ENCODE measurements around the gene TRPT1.
A peak's percentile ranks its signal among the peaks of the same experiment; 100 is the strongest.

TRPT1 gene

DNA sequence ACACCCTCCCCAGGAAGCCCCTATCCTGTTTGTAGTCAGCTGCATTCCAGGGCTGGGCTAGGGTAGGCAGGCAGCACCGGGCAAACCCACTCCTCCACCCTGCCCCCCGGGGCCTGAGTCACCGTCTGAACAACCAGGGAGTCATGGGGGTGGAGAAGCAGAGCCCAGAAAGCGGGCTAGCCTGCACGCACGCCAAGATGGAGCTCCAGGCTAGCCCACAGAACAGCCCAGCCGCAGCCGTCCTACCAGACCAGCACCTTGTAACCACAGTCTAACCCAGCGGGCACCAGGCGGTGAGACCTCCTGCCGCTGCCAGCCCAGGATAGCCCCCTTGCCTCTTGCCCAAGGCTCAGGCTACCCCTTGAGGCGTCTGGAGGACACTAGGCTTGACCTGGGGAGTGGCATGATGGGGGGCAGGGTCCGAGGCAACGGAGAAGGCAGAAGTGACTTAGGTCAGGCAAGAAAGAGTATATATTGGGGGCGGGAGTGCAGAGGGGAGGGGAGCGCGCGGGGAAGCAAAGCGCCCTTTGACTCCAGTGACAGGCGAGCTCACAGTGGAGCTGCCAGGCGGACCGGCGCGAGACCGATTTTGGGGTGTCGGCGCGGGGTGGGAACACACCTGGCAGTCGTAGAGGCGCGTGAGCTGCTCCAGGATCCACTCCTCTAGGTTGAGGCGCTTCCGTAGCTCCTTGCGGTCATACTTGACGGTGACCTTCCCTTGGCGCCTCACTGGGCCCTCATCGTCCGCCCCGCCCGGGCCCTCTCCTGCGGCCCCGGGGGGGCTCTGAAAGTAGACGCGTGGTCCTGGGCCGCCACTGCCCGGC is 20.0 kb upstream of the TRPT1 start (continued):
- TF ChIP-seq ZNF544 (tag by site-specific recombination; IDR thresholded peaks at IDR 0.05), result no peak
- TF ChIP-seq, protein P1, sequence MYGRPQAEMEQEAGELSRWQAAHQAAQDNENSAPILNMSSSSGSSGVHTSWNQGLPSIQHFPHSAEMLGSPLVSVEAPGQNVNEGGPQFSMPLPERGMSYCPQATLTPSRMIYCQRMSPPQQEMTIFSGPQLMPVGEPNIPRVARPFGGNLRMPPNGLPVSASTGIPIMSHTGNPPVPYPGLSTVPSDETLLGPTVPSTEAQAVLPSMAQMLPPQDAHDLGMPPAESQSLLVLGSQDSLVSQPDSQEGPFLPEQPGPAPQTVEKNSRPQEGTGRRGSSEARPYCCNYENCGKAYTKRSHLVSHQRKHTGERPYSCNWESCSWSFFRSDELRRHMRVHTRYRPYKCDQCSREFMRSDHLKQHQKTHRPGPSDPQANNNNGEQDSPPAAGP (tag by site-specific recombination; IDR thresholded peaks at IDR 0.05), result peak; percentile 85
- no peak for TF ChIP-seq ZNF175 (tag by site-specific recombination; IDR thresholded peaks at IDR 0.05)
- TF ChIP-seq, protein P2, sequence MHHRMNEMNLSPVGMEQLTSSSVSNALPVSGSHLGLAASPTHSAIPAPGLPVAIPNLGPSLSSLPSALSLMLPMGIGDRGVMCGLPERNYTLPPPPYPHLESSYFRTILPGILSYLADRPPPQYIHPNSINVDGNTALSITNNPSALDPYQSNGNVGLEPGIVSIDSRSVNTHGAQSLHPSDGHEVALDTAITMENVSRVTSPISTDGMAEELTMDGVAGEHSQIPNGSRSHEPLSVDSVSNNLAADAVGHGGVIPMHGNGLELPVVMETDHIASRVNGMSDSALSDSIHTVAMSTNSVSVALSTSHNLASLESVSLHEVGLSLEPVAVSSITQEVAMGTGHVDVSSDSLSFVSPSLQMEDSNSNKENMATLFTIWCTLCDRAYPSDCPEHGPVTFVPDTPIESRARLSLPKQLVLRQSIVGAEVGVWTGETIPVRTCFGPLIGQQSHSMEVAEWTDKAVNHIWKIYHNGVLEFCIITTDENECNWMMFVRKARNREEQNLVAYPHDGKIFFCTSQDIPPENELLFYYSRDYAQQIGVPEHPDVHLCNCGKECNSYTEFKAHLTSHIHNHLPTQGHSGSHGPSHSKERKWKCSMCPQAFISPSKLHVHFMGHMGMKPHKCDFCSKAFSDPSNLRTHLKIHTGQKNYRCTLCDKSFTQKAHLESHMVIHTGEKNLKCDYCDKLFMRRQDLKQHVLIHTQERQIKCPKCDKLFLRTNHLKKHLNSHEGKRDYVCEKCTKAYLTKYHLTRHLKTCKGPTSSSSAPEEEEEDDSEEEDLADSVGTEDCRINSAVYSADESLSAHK (tag by site-specific recombination; IDR thresholded peaks at IDR 0.05), result no peak
- TF ChIP-seq, protein P3, sequence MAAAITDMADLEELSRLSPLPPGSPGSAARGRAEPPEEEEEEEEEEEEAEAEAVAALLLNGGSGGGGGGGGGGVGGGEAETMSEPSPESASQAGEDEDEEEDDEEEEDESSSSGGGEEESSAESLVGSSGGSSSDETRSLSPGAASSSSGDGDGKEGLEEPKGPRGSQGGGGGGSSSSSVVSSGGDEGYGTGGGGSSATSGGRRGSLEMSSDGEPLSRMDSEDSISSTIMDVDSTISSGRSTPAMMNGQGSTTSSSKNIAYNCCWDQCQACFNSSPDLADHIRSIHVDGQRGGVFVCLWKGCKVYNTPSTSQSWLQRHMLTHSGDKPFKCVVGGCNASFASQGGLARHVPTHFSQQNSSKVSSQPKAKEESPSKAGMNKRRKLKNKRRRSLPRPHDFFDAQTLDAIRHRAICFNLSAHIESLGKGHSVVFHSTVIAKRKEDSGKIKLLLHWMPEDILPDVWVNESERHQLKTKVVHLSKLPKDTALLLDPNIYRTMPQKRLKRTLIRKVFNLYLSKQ (tag by site-specific recombination; IDR thresholded peaks at IDR 0.05; ENCODE audit: borderline replicate concordance), result no peak
- peak; percentile 65 for TF ChIP-seq KLF9 (tag by site-specific recombination; IDR thresholded peaks at IDR 0.05; ENCODE audit: low read depth)

DNA sequence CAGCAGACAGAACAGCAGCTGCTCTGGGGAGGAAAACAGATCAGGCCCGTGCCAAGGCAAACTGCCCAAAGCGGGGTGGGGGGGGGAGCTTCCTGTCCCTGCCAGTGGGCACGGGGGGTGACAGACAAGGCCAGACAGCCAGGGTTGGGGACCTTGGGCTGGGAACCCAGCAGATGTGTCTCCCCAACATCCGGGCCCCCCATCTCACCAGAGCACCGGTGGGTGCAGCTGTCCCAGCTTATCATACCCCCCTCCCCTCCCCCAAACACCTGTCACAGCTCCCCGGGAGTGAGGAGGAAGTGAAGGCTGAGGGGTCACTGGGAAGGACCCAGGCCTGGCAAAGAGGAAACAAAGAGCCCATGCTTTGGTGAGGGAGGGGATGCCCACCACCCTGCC is 19.4 kb upstream of the TRPT1 start:
- ChIA-PET CTCF (interaction anchor here (0.5 to 1.7 kb wide), 10 partner anchors 10 to 987 kb away, joined by 3 to 10 read pairs (median 4); no protein-coding TSS in a partner anchor), POLR2A (interaction anchor here (0.7 to 7.2 kb wide), 9 partner anchors 10 to 72 kb away, joined by 3 to 96 read pairs (median 6); partner anchors contain the start of genes NUDT22, PRDX5, STIP1 and TRMT112)
- Histone ChIP-seq H3K27ac (ENCODE audit: extremely low read depth, low read depth, low read length) (peak overlapping the region; percentile 66; the same call in 1 of the 2 replicates), H3K4me3 (ENCODE audit: low read depth, low read length) (peak overlapping the region; percentile 68), H3K36me3 (ENCODE audit: control insufficient read depth in 2 of 2, insufficient read depth in 1 of 2, low read length in 2 of 2) (peaks cover 0 to 20% of the 10 kb centered on the region in 2 experiments; a peak in 1 of 3 replicates), H3K4me1 (ENCODE audit: control insufficient read depth, insufficient read depth, low read length) (no peaks in the 10 kb centered on the region), H3K9me3 (ENCODE audit: control insufficient read depth, insufficient read depth, low read depth, low read length) (no peaks in the 10 kb centered on the region)
- TF ChIP-seq ZNF747 (tag by site-specific recombination; IDR thresholded peaks at IDR 0.05) (no peak), ZNF529 (tag by site-specific recombination; IDR thresholded peaks at IDR 0.05; ENCODE audit: insufficient replicate concordance) (no peak), ZNF670 (tag by site-specific recombination; IDR thresholded peaks at IDR 0.05; ENCODE audit: low read depth) (no peak), ZNF654 (tag by site-specific recombination; IDR thresholded peaks at IDR 0.05; ENCODE audit: low read depth) (no peak), SCRT1 (tag by site-specific recombination; IDR thresholded peaks at IDR 0.05; ENCODE audit: borderline replicate concordance) (peak; percentile 57; the same call in 1 of the 2 replicates), ZNF16 (tag by site-specific recombination; IDR thresholded peaks at IDR 0.05; ENCODE audit: low read depth) (no peak), SALL2 (tag by site-specific recombination; IDR thresholded peaks at IDR 0.05; ENCODE audit: borderline replicate concordance) (no peak), ZNF514 (tag by site-specific recombination; IDR thresholded peaks at IDR 0.05) (no peak), ZNF776 (tag by site-specific recombination; IDR thresholded peaks at IDR 0.05; ENCODE audit: borderline replicate concordance) (no peak), ZNF416 (tag by site-specific recombination; IDR thresholded peaks at IDR 0.05) (no peak), ZNF292 (tag by site-specific recombination; IDR thresholded peaks at IDR 0.05; ENCODE audit: borderline replicate concordance, low read depth) (no peak), ZNF610 (tag by site-specific recombination; IDR thresholded peaks at IDR 0.05; ENCODE audit: borderline replicate concordance) (no peak)
- TF ChIP-seq, protein P4, sequence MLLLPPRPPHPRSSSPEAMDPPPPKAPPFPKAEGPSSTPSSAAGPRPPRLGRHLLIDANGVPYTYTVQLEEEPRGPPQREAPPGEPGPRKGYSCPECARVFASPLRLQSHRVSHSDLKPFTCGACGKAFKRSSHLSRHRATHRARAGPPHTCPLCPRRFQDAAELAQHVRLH (tag by site-specific recombination; IDR thresholded peaks at IDR 0.05), result no peak
- TF ChIP-seq, protein P5, sequence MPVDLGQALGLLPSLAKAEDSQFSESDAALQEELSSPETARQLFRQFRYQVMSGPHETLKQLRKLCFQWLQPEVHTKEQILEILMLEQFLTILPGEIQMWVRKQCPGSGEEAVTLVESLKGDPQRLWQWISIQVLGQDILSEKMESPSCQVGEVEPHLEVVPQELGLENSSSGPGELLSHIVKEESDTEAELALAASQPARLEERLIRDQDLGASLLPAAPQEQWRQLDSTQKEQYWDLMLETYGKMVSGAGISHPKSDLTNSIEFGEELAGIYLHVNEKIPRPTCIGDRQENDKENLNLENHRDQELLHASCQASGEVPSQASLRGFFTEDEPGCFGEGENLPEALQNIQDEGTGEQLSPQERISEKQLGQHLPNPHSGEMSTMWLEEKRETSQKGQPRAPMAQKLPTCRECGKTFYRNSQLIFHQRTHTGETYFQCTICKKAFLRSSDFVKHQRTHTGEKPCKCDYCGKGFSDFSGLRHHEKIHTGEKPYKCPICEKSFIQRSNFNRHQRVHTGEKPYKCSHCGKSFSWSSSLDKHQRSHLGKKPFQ (tag by site-specific recombination; IDR thresholded peaks at IDR 0.05), result no peak
- TF ChIP-seq, protein P6, sequence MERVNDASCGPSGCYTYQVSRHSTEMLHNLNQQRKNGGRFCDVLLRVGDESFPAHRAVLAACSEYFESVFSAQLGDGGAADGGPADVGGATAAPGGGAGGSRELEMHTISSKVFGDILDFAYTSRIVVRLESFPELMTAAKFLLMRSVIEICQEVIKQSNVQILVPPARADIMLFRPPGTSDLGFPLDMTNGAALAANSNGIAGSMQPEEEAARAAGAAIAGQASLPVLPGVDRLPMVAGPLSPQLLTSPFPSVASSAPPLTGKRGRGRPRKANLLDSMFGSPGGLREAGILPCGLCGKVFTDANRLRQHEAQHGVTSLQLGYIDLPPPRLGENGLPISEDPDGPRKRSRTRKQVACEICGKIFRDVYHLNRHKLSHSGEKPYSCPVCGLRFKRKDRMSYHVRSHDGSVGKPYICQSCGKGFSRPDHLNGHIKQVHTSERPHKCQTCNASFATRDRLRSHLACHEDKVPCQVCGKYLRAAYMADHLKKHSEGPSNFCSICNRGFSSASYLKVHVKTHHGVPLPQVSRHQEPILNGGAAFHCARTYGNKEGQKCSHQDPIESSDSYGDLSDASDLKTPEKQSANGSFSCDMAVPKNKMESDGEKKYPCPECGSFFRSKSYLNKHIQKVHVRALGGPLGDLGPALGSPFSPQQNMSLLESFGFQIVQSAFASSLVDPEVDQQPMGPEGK (tag by site-specific recombination; IDR thresholded peaks at IDR 0.05), result 0 out of 2 replicates have a peak, but pooled peaks have one; percentile 12
- TF ChIP-seq, protein P7, sequence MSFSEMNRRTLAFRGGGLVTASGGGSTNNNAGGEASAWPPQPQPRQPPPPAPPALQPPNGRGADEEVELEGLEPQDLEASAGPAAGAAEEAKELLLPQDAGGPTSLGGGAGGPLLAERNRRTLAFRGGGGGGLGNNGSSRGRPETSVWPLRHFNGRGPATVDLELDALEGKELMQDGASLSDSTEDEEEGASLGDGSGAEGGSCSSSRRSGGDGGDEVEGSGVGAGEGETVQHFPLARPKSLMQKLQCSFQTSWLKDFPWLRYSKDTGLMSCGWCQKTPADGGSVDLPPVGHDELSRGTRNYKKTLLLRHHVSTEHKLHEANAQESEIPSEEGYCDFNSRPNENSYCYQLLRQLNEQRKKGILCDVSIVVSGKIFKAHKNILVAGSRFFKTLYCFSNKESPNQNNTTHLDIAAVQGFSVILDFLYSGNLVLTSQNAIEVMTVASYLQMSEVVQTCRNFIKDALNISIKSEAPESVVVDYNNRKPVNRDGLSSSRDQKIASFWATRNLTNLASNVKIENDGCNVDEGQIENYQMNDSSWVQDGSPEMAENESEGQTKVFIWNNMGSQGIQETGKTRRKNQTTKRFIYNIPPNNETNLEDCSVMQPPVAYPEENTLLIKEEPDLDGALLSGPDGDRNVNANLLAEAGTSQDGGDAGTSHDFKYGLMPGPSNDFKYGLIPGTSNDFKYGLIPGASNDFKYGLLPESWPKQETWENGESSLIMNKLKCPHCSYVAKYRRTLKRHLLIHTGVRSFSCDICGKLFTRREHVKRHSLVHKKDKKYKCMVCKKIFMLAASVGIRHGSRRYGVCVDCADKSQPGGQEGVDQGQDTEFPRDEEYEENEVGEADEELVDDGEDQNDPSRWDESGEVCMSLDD (tag by site-specific recombination; IDR thresholded peaks at IDR 0.05), result 0 out of 2 replicates have a peak, but pooled peaks have one; percentile 2

Measured in HEK293 (cell line).